GM19438 (cell line): ENCODE data around the gene HDAC3.
A peak's percentile ranks its signal among the peaks of the same experiment; 100 is the strongest.

Experiments
- ATAC-seq: cut with Tn5 transposase; IDR thresholded peaks from one replicate; pipeline ENCODE4 v1.9.1; 2021; ENCODE audit warnings: low read depth; ENCODE audit not compliant: unreplicated experiment

Gene HDAC3

GRCh38 chr5:141605523-141606277, 30.9 kb downstream of the HDAC3 start:
- ATAC-seq, result peak; percentile 94

GRCh38 chr5:141603923-141604717, 32.5 kb downstream of the HDAC3 start:
- ATAC-seq, result no peak

- no peak for ATAC-seq
Observed at GRCh38 chr5:141602606-141603005, 34.0 kb downstream of the HDAC3 start.

GRCh38 chr5:141598391-141599345, 38.0 kb downstream of the HDAC3 start:
- no peak for ATAC-seq

- ATAC-seq, result no peak
Observed at GRCh38 chr5:141597814-141598213, 38.8 kb downstream of the HDAC3 start.

GRCh38 chr5:141597394-141597793, 39.3 kb downstream of the HDAC3 start:
- no peak for ATAC-seq

- no peak for ATAC-seq
Observed at GRCh38 chr5:141596867-141597266, 39.8 kb downstream of the HDAC3 start.

GRCh38 chr5:141590127-141590526, 46.5 kb downstream of the HDAC3 start:
- no peak for ATAC-seq

GRCh38 chr5:141586246-141586645, 50.4 kb downstream of the HDAC3 start:
- ATAC-seq, result no peak

- no peak for ATAC-seq
Observed at GRCh38 chr5:141585594-141585993, 51.1 kb downstream of the HDAC3 start.

- no peak for ATAC-seq
Observed at GRCh38 chr5:141574122-141574510, 62.5 kb downstream of the HDAC3 start.

GRCh38 chr5:141573489-141574121, 63.0 kb downstream of the HDAC3 start:
- no peak for ATAC-seq
